DOHH2 (cell line): Measurements from ENCODE around the gene RCE1.

Experiments
- EZH2phosphoT487 ChIP-seq: fragments of 200-600 bp; sonication (generic); IDR thresholded peaks from 2 replicates; pipeline ENCODE4 v1.6.1; 2017; ENCODE audit warnings: borderline replicate concordance, mild to moderate bottlenecking, antibody characterized with exemption, low read length, moderate library complexity, mixed read lengths
- TF ChIP-seq, protein P1 (sequence below): fragments of 200-600 bp; sonication (generic); IDR thresholded peaks from one replicate; pipeline ENCODE4 v1.5.1; 2014; ENCODE audit warnings: antibody characterized with exemption, mild to moderate bottlenecking, low read depth, low read length; ENCODE audit not compliant: poor library complexity, severe bottlenecking

DNA sequence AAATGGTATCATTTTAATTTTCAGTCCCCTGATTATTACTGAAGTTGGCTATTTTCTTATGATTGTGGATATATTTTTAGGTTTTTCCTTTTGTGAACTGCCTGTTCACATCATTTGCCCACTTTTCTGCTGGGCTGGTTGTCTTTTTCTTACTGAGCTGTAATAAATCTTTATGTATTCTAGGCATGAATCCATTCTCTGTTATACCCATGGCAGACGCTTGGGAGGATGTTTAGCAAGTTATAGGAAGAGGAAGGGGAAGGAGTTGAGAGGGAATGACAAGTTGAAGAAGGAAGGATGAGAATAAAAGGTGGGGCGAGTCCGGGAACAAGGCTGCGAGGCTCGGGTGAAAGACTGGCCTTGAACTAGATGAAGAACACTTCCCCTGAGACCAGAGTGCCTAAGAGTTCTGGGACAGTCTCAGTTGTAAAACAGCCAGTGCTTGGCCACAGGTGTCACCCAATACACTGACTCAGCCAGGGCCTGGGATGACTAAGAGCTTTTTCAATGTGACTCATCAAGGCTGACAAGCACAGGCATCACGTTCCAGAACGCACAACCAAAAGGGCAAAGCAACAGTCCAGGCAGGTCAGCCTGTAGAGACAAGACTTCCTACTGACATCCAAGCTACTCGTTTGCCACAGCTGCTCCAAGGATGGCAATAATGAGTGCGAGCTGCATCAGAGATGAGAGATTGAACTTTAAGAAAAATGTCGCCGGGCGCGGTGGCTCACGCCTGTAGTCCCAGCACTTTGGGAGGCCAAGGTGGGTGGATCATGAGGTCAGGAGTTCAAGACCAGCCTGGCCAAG is 48.8 kb downstream of the RCE1 start:
- TF ChIP-seq, protein P1, sequence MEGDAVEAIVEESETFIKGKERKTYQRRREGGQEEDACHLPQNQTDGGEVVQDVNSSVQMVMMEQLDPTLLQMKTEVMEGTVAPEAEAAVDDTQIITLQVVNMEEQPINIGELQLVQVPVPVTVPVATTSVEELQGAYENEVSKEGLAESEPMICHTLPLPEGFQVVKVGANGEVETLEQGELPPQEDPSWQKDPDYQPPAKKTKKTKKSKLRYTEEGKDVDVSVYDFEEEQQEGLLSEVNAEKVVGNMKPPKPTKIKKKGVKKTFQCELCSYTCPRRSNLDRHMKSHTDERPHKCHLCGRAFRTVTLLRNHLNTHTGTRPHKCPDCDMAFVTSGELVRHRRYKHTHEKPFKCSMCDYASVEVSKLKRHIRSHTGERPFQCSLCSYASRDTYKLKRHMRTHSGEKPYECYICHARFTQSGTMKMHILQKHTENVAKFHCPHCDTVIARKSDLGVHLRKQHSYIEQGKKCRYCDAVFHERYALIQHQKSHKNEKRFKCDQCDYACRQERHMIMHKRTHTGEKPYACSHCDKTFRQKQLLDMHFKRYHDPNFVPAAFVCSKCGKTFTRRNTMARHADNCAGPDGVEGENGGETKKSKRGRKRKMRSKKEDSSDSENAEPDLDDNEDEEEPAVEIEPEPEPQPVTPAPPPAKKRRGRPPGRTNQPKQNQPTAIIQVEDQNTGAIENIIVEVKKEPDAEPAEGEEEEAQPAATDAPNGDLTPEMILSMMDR: no peak
- TF ChIP-seq EZH2phosphoT487: no peak
